Measurements from ENCODE around the gene MYO19.
"Not testable (repeated sequence)": the region's sequence is repeated elsewhere in the genome, so short reads cannot be mapped to it uniquely, and the experiment has no call there.

Gene MYO19

DNA sequence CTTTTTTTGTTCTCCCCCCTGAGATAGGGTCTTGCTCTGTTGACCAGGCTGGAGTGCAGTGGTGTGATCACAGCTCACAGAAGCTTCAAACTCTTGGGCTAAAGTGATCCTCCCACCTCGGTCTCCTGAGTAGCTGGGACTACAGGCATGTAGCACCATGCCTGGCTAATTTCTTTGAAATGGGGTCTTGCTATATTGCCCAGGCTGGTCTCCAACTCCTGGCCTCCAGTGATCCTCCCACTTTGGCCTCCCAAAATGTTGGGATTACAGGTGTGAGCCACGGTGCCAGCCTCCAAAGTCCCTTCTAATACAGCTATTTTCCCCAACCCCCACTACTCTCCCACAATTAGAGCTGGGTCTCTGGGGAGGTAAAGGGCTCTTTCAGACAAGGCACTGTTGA, 26.2 kb downstream of the MYO19 start:
- not testable (repeated sequence) for H3K27me3 ChIP-seq (ENCODE audit: low read depth, low read length); H3K27ac ChIP-seq (ENCODE audit: low read length); H3K9me3 ChIP-seq (ENCODE audit: control insufficient read depth in 1 of 2, low read length in 2 of 2); H3K4me3 ChIP-seq (ENCODE audit: low read depth in 1 of 2, low read length in 2 of 2); H3K4me1 ChIP-seq (ENCODE audit: control insufficient read depth in 1 of 2, insufficient read depth in 2 of 2, low read length in 2 of 2)
- peaks cover 15 to 23% of the 10 kb centered on the region in 2 donors for H3K36me3 ChIP-seq (ENCODE audit: control insufficient read depth in 1 of 2, insufficient read depth in 2 of 2, low read length in 2 of 2)

DNA sequence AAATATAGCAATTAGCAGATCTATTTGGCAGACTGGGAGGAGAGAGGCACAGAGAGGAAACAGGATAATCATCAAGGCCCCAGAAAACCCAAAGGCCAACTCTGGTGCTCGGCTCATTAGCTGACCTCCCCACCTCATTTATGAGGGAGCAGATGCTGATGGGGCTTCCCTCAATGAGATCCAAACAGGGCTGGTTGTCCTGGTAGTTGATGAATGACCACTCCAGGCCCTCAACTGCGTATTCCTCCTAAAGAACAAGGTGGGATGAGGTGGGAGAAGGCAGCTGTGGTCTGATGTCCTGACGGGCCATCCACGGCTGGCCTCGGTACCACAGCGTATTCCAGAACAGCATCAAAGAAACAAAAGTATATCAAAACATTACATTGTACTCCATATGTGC, 27.4 kb downstream of the MYO19 start:
- H3K4me3 ChIP-seq (ENCODE audit: low read depth in 1 of 2, low read length in 2 of 2) = no peak overlapping the region
- H3K9me3 ChIP-seq (ENCODE audit: control insufficient read depth in 1 of 2, low read length in 2 of 2) = no peaks in the 10 kb centered on the region
- H3K4me1 ChIP-seq (ENCODE audit: control insufficient read depth in 1 of 2, insufficient read depth in 2 of 2, low read length in 2 of 2) = no peaks in the 10 kb centered on the region
- H3K27ac ChIP-seq (ENCODE audit: low read length) = no peak overlapping the region
- H3K36me3 ChIP-seq (ENCODE audit: control insufficient read depth in 1 of 2, insufficient read depth in 2 of 2, low read length in 2 of 2) = peaks cover 19 to 30% of the 10 kb centered on the region in 2 donors
- no peaks in the 10 kb centered on the region for H3K27me3 ChIP-seq (ENCODE audit: low read depth, low read length)

DNA sequence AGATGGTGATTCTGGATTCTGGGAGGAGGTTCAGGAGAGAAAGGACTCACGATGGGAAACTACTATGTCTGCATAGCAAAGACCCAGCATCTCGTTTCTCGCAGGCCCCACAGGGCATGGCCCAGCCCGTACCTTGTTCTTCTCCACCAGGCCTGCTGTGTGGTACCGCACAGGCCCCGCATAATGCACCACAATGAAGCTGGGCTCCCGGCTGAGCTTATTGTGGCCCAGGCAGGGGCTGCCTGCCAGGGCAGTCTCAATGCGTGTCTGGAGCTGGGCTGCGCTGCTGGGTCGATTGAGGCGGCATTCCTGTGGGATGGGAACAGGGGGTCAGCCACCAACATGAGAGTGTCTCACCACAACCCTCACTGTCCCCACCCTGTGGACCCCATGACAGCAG, 27.8 kb downstream of the MYO19 start:
- H3K27ac ChIP-seq (ENCODE audit: low read length) = no peak overlapping the region
- H3K36me3 ChIP-seq (ENCODE audit: control insufficient read depth in 1 of 2, insufficient read depth in 2 of 2, low read length in 2 of 2) = peaks cover 19 to 30% of the 10 kb centered on the region in 2 donors
- H3K4me1 ChIP-seq (ENCODE audit: control insufficient read depth in 1 of 2, insufficient read depth in 2 of 2, low read length in 2 of 2) = no peaks in the 10 kb centered on the region
- H3K4me3 ChIP-seq (ENCODE audit: low read depth in 1 of 2, low read length in 2 of 2) = no peak overlapping the region
- no peaks in the 10 kb centered on the region for H3K9me3 ChIP-seq (ENCODE audit: control insufficient read depth in 1 of 2, low read length in 2 of 2)
- no peaks in the 10 kb centered on the region for H3K27me3 ChIP-seq (ENCODE audit: low read depth, low read length)

DNA sequence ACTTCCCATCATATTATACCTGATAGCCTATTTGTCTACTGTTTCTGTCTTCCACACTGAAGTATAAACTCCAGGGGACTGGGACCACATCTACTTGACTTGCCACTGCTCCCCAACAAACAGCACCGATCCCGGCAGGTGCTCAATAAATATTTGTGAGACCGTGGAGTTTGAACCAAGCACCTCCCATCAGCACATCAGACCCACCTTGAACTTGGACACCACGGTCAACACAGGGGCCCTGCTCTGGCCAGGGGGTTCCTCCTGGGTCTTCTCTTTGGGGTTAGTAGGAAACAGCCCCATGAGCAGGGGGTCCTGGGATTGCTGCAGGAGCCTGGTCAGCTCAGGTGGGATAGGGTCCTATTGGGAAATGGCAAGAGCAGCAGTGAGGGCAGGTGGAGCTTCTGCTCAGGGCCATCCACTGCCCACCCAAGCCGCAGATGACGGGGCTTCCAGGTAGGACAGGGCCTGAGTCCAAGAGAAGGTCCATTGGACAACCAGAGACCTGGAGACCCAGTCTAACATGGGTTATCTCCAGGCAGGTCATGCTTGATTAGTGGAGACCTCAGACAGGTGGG, 28.3 kb downstream of the MYO19 start:
- Histone ChIP-seq H3K27me3 (ENCODE audit: low read depth, low read length) (no peaks in the 10 kb centered on the region), H3K4me3 (ENCODE audit: low read depth in 1 of 2, low read length in 2 of 2) (no peak overlapping the region), H3K36me3 (ENCODE audit: control insufficient read depth in 1 of 2, insufficient read depth in 2 of 2, low read length in 2 of 2) (peaks cover 19 to 30% of the 10 kb centered on the region in 2 donors), H3K4me1 (ENCODE audit: control insufficient read depth in 1 of 2, insufficient read depth in 2 of 2, low read length in 2 of 2) (no peaks in the 10 kb centered on the region), H3K27ac (ENCODE audit: low read length) (no peak overlapping the region), H3K9me3 (ENCODE audit: control insufficient read depth in 1 of 2, low read length in 2 of 2) (no peaks in the 10 kb centered on the region)

DNA sequence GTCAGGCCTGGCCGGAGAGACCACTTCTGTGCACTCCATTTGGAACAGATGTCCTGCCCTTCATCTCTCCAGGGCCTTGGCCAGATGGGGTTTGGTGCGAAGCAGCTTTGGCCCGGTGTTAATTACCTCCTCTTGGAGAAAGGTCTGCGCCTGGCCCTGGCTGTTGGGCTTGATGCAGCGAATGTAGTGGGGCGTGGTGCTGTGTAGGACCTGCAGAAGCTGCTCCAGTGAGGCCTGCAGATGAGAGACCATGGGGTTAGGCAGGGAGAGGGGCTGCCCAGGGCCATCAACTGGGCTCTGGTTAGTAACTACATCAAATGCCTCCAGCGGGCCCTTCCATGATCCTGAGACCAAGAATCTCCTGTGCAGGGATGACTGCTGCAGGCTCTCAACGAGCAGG, 29.5 kb downstream of the MYO19 start:
- Histone ChIP-seq H3K27ac (ENCODE audit: low read length) (no peak overlapping the region), H3K27me3 (ENCODE audit: low read depth, low read length) (no peaks in the 10 kb centered on the region), H3K36me3 (ENCODE audit: control insufficient read depth in 1 of 2, insufficient read depth in 2 of 2, low read length in 2 of 2) (peaks cover 19 to 38% of the 10 kb centered on the region in 2 donors), H3K4me1 (ENCODE audit: control insufficient read depth in 1 of 2, insufficient read depth in 2 of 2, low read length in 2 of 2) (no peaks in the 10 kb centered on the region), H3K9me3 (ENCODE audit: control insufficient read depth in 1 of 2, low read length in 2 of 2) (no peaks in the 10 kb centered on the region), H3K4me3 (ENCODE audit: low read depth in 1 of 2, low read length in 2 of 2) (no peak overlapping the region)

DNA sequence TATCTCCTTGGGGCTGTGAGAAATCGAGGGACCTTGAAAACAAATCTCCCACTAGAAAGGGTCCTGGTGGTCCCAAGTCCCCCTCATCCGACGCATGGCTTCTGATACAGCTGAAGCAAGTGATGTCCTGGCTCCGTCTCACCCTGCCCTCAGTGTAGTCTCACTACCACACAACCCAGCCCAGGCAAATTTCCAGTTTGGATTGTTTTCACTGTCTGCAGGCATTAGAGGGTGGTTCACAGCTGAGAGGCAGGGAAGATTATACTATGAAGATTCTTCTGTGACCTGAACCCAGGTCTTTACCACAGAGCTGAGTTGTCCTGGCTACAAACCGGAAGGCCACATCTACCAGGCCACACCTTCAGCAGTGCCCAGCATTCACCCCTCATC, 30.5 kb downstream of the MYO19 start:
- Histone ChIP-seq H3K27ac (ENCODE audit: low read length) (no peak overlapping the region), H3K27me3 (ENCODE audit: low read depth, low read length) (no peaks in the 10 kb centered on the region), H3K4me1 (ENCODE audit: control insufficient read depth in 1 of 2, insufficient read depth in 2 of 2, low read length in 2 of 2) (no peaks in the 10 kb centered on the region), H3K9me3 (ENCODE audit: control insufficient read depth in 1 of 2, low read length in 2 of 2) (no peaks in the 10 kb centered on the region), H3K4me3 (ENCODE audit: low read depth in 1 of 2, low read length in 2 of 2) (no peak overlapping the region), H3K36me3 (ENCODE audit: control insufficient read depth in 1 of 2, insufficient read depth in 2 of 2, low read length in 2 of 2) (peaks cover 19 to 38% of the 10 kb centered on the region in 2 donors)

DNA sequence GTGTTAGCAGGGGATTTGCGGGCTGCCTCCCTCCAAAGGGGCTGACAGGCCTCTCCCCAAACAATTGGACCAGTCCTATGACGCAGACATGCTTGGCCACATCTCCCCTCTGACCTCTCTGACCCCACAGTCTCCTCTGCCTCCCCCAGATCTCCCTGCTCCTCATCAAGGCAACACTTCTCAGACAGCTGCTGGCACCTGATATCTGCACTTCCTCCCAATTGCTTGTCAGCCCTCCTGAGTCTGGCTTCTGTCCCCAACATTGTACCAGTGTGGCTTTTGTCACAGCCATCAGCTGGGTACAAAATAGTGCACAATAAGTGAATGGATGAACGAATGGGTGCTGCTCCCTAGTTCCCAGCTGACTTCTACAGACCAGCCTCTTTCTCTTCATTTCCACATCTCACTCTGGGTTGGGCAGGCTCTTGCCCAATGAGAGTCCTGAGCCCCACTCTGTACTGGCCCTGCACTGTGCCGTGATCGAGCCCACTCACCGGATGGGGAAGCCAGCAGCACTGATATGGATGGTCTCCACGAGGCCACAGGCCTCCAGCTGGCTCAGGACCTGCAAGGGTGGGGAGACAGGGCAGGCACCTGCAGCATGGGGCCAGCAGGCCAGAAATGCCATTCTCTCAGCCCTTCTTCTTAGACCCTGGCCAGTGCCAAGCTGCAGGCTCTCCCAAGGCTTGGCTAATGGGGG, 31.1 kb downstream of the MYO19 start:
- Histone ChIP-seq H3K27ac (ENCODE audit: low read length) (no peak overlapping the region), H3K27me3 (ENCODE audit: low read depth, low read length) (no peaks in the 10 kb centered on the region), H3K4me1 (ENCODE audit: control insufficient read depth in 1 of 2, insufficient read depth in 2 of 2, low read length in 2 of 2) (no peaks in the 10 kb centered on the region), H3K4me3 (ENCODE audit: low read depth in 1 of 2, low read length in 2 of 2) (no peak overlapping the region), H3K36me3 (ENCODE audit: control insufficient read depth in 1 of 2, insufficient read depth in 2 of 2, low read length in 2 of 2) (peaks cover 23 to 39% of the 10 kb centered on the region in 2 donors), H3K9me3 (ENCODE audit: control insufficient read depth in 1 of 2, low read length in 2 of 2) (no peaks in the 10 kb centered on the region)

DNA sequence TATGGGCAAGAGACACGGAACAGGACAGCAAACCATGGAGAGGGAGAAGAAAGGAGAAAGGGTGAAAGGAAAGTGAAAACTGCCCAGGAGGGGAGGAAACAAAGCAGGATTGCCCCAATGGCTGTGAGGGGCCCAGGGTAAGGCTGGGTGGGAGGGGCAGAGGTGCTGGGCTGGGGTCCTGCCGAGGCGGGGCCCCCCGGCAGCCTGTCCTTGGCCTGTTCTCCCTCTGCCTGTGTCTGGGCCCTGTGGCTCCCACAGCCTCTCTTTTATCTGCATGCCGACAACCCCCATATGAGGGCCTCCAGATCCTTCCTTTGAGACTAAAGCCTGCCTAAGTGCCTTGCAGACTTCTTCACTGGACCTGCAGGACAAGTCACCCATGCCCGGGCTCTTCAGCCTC, 32.7 kb downstream of the MYO19 start:
- Histone ChIP-seq H3K4me3 (ENCODE audit: low read depth in 1 of 2, low read length in 2 of 2) (no peak overlapping the region), H3K36me3 (ENCODE audit: control insufficient read depth in 1 of 2, insufficient read depth in 2 of 2, low read length in 2 of 2) (peaks cover 30 to 49% of the 10 kb centered on the region in 2 donors), H3K27ac (ENCODE audit: low read length) (no peak overlapping the region), H3K9me3 (ENCODE audit: control insufficient read depth in 1 of 2, low read length in 2 of 2) (no peaks in the 10 kb centered on the region), H3K4me1 (ENCODE audit: control insufficient read depth in 1 of 2, insufficient read depth in 2 of 2, low read length in 2 of 2) (no peaks in the 10 kb centered on the region), H3K27me3 (ENCODE audit: low read depth, low read length) (no peaks in the 10 kb centered on the region)

DNA sequence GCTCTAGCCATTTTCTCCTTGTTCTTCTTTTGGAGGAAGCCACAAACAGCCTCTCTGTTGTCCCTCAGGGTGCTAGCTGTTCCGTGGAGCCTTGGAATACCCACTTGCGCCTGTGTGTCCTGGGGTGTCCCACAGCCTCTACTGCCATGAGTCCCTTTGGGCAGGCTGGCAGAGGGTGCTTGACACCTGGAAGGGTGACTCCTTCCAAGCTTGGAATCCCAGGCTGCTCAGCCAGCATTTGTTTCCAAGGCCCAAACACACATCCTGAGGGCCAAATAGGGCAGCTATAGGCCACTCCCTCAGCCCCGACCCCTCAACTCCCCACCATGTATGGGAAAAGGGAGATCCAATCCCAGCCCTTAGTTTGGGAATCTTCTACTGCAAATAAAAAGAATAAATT, 33.3 kb downstream of the MYO19 start:
- peaks cover 35 to 49% of the 10 kb centered on the region in 2 donors for H3K36me3 ChIP-seq (ENCODE audit: control insufficient read depth in 1 of 2, insufficient read depth in 2 of 2, low read length in 2 of 2)
- H3K27me3 ChIP-seq (ENCODE audit: low read depth, low read length) = no peaks in the 10 kb centered on the region
- no peak overlapping the region for H3K4me3 ChIP-seq (ENCODE audit: low read depth in 1 of 2, low read length in 2 of 2)
- H3K4me1 ChIP-seq (ENCODE audit: control insufficient read depth in 1 of 2, insufficient read depth in 2 of 2, low read length in 2 of 2) = no peaks in the 10 kb centered on the region
- H3K27ac ChIP-seq (ENCODE audit: low read length) = no peak overlapping the region
- no peaks in the 10 kb centered on the region for H3K9me3 ChIP-seq (ENCODE audit: control insufficient read depth in 1 of 2, low read length in 2 of 2)

DNA sequence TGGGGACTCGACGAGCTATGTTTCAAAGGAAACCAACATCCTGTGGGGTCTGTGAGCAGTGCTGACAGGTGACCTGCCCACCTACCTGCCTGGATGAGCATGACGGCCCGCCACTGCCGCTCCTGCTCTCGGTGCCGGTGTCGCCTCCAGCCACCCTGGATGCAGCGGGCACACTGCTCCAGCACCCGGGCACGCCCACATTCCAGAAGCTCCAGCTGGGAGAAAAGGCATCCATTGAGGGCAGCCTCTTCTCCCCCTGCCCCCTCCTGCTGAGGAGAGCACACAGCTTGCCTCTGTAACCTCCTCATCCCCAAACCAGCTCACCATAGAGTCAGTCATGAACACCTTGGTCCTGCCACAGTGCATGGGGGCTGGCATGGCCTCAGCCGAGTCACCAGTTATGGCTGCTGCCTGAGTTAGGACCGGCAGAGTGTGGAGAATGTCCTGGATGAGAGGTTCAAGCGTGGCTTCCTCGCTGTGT, 33.9 kb downstream of the MYO19 start:
- no peak overlapping the region for H3K4me3 ChIP-seq (ENCODE audit: low read depth in 1 of 2, low read length in 2 of 2)
- H3K9me3 ChIP-seq (ENCODE audit: control insufficient read depth in 1 of 2, low read length in 2 of 2) = no peaks in the 10 kb centered on the region

DNA sequence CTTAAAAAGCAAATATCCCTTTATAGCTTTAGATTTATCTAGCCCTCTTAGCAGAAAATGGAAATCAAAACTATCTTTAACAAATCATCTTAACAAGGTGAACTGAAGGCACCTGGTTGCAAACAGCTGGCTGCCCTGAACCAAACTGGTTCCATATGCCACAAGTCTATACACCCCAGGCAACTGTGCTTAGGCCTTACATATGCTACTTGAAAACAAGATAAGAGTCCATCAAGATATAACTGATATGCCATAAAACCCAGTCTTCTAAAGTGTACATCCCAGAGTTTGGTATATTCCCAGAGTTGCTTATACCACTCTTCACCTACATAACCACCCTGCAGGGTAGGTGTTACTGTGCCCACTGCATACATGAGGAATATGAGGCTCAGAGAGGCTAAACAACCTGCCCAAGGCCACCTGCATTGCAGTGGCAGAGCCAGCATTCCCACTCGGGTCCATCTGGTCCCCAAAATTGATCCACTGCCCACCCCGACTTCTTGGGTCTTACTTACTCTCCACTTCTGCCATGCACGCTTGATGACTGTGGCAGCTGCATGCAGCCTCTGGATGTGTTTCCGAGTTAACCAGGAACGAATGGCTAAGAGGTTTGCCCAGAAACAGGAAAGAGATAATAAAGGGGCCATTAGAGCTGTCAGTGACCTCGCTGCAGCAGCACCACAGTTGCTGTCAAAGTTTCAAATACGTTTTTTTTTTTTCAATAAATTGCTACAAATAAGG, 35.9 kb downstream of the MYO19 start:
- no peaks in the 10 kb centered on the region for H3K27me3 ChIP-seq (ENCODE audit: low read depth, low read length)
- peaks cover 48 to 65% of the 10 kb centered on the region in 2 donors for H3K36me3 ChIP-seq (ENCODE audit: control insufficient read depth in 1 of 2, insufficient read depth in 2 of 2, low read length in 2 of 2)
- H3K4me3 ChIP-seq (ENCODE audit: low read depth in 1 of 2, low read length in 2 of 2) = no peak overlapping the region
- no peaks in the 10 kb centered on the region for H3K9me3 ChIP-seq (ENCODE audit: control insufficient read depth in 1 of 2, low read length in 2 of 2)
- no peak overlapping the region for H3K27ac ChIP-seq (ENCODE audit: low read length)
- no peaks in the 10 kb centered on the region for H3K4me1 ChIP-seq (ENCODE audit: control insufficient read depth in 1 of 2, insufficient read depth in 2 of 2, low read length in 2 of 2)

More for the DNA sequence above, 33.9 kb downstream of the MYO19 start:
- no peaks in the 10 kb centered on the region for H3K4me1 ChIP-seq (ENCODE audit: control insufficient read depth in 1 of 2, insufficient read depth in 2 of 2, low read length in 2 of 2)
- peaks cover 40 to 52% of the 10 kb centered on the region in 2 donors for H3K36me3 ChIP-seq (ENCODE audit: control insufficient read depth in 1 of 2, insufficient read depth in 2 of 2, low read length in 2 of 2)
- no peak overlapping the region for H3K27ac ChIP-seq (ENCODE audit: low read length)
- H3K27me3 ChIP-seq (ENCODE audit: low read depth, low read length) = no peaks in the 10 kb centered on the region
